ENCODE measurements around the gene TYW3. TPM values are rescaled to one million over a fixed set of nuclear protein-coding genes. Genes with fewer than 3 reads are reported as not detected.

Gene TYW3
- total and polyA plus RNA-seq, 2 of the 13 experiments (the other 11 are each of a cell fraction or from before 2014, with no cell fraction given): 17.6 to 45.8 TPM

- peak; percentile 16 for TF ChIP-seq SKI (IDR thresholded peaks at IDR 0.05; ENCODE audit: partially characterized antibody)
- TF ChIP-seq MIER3 (CRISPR knock-in tag; IDR thresholded peaks at IDR 0.05; ENCODE audit: borderline replicate concordance): peak; percentile 50; the same call in 1 of the 2 replicates
- TF ChIP-seq ZNF224 (CRISPR knock-in tag; IDR thresholded peaks at IDR 0.05): no peak
- TF ChIP-seq ARID4A (CRISPR knock-in tag; IDR thresholded peaks at IDR 0.05; ENCODE audit: borderline replicate concordance): peak; percentile 28; the same call in 1 of the 2 replicates
- TF ChIP-seq SOX6 (IDR thresholded peaks at IDR 0.05): no peak
- TF ChIP-seq SOX6 (CRISPR knock-in tag; IDR thresholded peaks at IDR 0.05): peak; percentile 63
- no peak for TF ChIP-seq NKX3-1 (CRISPR knock-in tag; IDR thresholded peaks at IDR 0.05)
- TF ChIP-seq ATF7 (IDR thresholded peaks at IDR 0.05): no peak
- no peak for TF ChIP-seq ATF7 (CRISPR knock-in tag; IDR thresholded peaks at IDR 0.05)
- peak; percentile 12; the same call in 1 of the 2 replicates for TF ChIP-seq NR2F6 (IDR thresholded peaks at IDR 0.05)
- no peak for TF ChIP-seq NR2F6 (CRISPR knock-in tag; IDR thresholded peaks at IDR 0.05)
- TF ChIP-seq RFX3 (CRISPR knock-in tag; IDR thresholded peaks at IDR 0.05): no peak
- no peak for TF ChIP-seq ZNF816 (CRISPR knock-in tag; IDR thresholded peaks at IDR 0.05; ENCODE audit: borderline replicate concordance)
- TF ChIP-seq ZFP91 (CRISPR knock-in tag; IDR thresholded peaks at IDR 0.05; ENCODE audit: borderline replicate concordance): no peak
- no peak for TF ChIP-seq ZNF652 (CRISPR knock-in tag; IDR thresholded peaks at IDR 0.05; ENCODE audit: borderline replicate concordance, low read depth)
- no peak for TF ChIP-seq STAT6 (CRISPR knock-in tag; IDR thresholded peaks at IDR 0.05; ENCODE audit: borderline replicate concordance)
- TF ChIP-seq RAD21 (CRISPR knock-in tag; IDR thresholded peaks at IDR 0.05): 0 out of 2 replicates have a peak, but pooled peaks have one; percentile 7
- no peak for TF ChIP-seq MLLT10 (CRISPR knock-in tag; IDR thresholded peaks at IDR 0.05)
- TF ChIP-seq ZNF891 (CRISPR knock-in tag; IDR thresholded peaks at IDR 0.05): no peak
- TF ChIP-seq ZNF878 (CRISPR knock-in tag; IDR thresholded peaks at IDR 0.05): 0 out of 2 replicates have a peak, but pooled peaks have one; percentile 48
- no peak for TF ChIP-seq TFAP4 (IDR thresholded peaks at IDR 0.05; ENCODE audit: borderline replicate concordance, low read depth)
Observed at GRCh38 chr1:74731399-74732052, 1.4 kb upstream of the TYW3 start (continued).

All from HepG2 (cell line).